SIG-M5 (cell line): Measurements from ENCODE around the gene CCT8.
"Not testable (repeated sequence)": the region's sequence is repeated elsewhere in the genome, so short reads cannot be mapped to it uniquely, and the experiment has no call there.

ENCODE experiments used
- DNase-seq: peaks from one replicate; lab custom pipeline; 2025; lab: John Stamatoyannopoulos, UW

Gene CCT8

GRCh38 chr21:29018540-29018939, 54.9 kb downstream of the CCT8 start:
- no peak for DNase-seq

DNA sequence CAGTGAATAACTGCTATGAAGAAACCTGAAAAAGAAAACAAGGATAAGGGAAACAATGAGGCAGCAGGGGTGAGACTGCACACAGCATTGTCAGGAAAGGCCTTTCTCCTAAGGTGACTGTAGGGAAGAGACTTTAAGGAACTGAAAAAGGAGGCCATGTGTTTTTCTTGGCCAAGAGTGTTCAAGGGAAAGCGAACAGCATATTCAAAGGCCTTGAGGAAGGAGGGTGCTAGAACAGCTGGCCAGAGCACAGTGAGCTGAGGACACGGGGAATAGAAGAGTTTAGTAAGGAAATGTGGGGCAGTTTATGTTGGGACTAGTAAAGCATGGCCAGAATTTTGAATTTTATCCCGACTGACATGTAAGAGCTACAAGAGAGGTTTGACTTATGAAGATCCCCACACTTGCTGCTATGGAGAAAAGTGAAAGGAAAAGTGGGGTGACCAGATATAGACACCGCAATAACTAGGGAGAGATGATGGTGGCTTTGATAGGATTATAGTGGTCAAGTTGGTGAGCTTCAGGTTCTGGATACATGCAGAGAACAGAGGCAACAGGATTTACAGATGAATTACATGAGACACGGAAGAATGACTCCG, 55.7 kb downstream of the CCT8 start:
- DNase-seq = no peak

GRCh38 chr21:29011236-29011635, 62.2 kb downstream of the CCT8 start:
- DNase-seq = not testable (repeated sequence)

GRCh38 chr21:29008367-29008766, 65.1 kb downstream of the CCT8 start:
- no peak for DNase-seq

DNA sequence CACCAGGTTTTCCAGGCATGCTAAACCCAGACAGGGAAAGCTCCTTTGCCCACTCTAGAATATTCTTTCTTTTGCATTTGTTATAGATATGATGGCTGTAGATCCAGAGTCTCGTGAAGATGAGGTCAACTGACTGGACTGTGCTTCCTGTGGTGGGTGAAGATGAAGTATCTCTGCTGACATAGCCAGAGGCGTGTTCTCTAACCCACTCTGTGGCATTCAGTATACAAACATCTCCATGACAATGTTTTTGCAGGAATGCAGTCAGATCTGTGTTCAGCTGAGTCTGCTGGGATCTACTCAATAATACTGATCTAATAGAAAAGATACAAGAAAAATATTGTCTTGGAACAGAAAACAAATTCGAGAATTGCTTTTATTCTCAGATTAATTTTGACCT, 65.6 kb downstream of the CCT8 start:
- no peak for DNase-seq

DNA sequence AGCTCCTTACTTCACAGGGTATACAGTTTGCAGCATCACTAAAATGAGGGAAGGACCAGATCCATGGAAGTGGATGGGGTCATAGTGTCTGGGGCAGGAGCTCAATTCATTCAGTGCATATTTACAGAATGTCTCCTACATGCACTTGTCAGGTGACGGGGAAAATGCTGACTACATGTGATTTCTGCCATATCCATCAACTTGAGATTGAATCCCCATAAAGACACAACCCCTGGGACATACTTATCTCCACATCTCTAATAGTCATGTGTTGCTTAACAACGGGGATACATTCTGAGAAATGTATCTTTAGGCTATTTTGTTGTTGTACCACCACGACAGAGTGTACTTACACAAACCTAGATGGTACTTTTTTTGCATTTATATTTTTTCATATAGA, 66.3 kb downstream of the CCT8 start:
- DNase-seq = no peak
